Measurements from ENCODE around the gene TLX2.

Gene TLX2

DNA sequence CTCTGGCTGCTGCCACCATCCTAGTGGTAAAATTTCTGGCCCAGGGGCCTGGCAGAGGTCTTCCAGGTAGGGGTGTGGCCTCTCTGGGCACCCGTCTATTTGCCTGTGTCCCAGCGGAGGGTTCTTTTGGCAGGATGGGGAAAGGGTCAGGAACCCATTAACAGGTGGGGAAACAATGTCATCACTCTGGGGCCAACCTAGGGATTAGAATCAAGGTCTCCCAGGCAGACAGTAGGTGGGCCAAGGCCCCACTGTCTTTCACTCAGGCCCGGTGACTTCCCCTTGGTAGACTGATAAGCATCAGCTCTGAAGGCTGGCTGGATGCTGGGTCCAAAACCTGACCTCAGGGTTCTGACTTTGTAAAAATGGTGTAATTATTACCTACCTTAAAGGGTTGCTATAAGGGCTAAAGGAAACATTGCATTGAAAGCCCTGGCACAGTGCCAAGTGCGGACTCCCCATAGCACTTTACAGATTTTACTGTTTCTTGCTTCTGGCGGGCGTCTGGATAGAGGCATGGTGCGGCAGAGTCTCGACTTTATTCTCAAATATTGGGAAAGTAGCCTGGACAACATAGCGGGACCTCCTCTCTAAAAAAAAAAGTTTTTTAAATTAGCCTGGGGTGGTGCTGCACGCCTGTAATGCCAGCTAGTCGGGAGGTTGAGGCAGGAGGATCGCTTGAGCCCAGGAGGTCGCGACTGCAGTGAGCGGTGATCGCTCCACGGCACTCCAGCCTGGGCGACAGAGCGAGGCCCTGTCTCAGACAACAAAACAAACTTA, 17.1 kb upstream of the TLX2 start:
- DNase-seq = no peak

DNA sequence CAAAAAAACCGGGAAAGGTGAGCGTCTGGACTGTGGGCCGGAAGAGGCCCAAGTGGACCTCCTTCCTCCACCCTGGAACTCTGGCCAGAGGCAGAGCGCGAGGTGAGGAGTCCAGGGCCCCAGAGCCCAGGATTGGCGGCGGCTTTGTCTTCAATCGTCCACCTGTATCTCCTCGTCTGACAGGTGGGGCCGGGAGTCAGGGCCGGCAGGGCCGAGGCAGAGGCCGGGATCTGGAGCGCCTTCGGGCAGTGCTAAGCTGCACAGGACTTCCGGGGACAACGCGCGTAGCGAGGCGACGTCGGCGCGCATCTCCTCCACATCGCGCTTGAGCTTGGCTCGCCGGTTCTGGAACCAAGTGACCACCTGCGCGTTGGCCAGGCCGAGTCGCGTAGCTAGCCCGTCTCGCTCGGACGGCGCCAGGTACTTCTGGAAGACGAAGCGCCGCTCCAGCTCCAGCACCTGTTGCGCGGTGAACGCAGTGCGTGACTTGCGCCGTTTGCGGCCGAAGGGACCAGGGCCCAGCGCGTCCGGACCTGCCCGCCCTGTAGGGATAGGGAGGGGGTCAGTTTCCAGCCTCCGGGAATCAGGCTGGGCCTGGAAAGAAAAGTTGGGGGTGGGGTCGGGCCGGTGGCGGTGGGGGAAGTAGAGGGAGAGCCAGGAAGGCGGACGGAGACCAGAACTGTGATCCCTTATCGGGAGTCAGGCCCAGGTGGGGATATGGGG, 16.3 kb upstream of the TLX2 start:
- DNase-seq = no peak

DNA sequence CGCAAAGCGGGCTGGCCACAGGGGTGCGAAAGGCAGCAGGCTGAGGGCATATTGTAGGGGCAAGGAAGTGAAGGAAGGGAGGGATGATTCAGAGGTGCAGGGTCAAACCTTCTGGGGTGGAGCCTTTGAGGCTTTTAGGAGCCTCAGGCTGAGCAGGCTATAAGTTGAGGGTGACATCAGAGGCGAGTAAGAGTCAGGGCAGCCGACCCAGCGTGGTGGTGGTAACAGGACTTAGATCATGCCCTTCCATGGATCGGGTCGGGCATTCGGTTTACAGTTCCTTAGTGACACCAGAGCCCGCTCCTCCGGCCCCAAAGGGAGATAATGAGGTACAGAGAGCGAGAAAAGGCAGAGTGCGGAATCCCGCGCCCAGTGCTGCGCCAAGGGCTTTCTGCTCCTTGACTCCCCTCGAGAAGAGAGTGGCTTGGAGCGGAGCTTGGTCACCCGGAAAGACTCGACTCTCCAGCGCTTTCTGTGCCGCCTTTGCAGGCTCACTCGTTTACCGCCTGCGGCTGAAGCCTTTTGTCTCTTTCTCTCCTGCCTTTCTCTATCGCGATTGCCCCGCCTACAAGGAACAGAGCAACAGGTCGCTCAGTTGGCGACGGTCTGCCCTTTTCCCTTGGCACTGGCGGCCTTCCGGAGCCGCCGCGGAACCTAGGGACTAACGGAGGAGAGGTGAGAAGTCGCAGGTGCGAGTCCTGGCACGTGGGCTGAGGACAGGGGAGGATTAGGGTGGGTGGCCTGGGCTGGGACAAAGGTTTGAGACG, 15.6 kb upstream of the TLX2 start:
- no peak for DNase-seq

- DNase-seq = no peak
Observed at GRCh38 chr2:74499267-74499939, 14.8 kb upstream of the TLX2 start, which contains the start of gene LBX2. TSS of gene LBX2 (minus strand) at chr2:74499603. CDS start at chr2:74499537, 66 bp downstream.

GRCh38 chr2:74499940-74500577, 14.2 kb upstream of the TLX2 start:
- no peak for DNase-seq

GRCh38 chr2:74500578-74500946, 13.7 kb upstream of the TLX2 start:
- no peak for DNase-seq

DNA sequence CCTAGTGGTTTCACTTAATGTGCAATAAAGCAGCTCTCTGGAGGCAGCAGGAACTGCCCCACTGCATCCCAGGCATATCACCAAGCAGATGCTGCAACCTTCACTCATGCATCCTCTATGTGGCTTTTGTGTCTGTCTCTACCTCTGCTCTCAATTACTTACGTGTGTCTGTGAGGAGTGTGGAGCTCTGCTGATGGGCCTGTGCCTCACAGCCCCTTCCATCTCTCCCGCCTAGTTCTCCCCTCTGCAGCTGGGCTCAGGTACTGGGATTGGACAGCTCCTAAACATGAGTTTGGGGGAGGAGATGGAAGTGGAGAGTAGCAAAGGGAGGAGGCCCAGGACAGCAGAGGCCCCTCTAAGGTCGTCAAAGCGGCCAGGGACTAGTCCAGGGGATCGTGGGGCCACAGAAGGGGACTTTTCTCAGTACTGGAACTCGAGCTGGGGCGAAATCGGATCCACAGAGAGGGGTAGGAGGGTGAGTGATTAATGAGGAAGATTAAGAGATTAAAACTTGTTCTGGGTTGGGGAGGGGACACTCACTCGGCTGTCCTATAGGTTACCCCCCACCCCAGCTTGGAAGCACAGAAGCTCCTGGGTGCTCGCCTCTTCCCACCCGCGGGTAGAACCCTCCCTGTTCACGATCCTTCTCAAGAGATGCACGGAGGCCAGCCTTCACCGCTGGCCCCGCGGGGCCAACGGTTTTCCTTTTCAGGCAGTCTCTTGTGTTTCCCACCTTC, 12.7 kb upstream of the TLX2 start:
- no peak for DNase-seq

DNA sequence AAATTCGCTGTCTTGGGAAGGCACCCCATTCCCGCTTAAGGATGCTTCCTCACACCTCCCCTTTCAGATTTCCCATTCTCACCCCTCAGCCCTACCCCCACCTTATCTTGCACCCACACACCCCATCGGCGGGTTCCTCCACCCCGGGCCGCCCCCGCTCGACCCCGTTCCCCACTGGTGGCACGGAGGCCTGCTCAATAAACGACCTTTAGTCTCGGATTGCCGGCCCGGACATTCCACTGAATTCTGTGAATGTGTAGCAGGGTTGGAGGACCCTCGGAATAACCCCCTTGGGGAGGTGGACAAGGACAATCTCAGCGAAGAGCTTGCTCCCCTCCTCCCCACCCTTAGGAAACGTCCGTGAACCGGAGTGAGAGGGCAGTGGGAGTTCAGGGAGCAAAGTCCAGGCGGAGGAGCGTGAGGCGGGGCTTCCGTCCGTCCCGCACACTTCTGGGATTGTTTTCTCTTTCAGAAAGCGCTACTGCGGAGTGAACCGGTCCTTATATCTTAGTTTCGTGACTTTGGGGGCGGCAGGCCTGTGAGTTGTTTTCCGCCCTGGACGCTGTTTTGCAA, 12.0 kb upstream of the TLX2 start:
- no peak for DNase-seq

DNA sequence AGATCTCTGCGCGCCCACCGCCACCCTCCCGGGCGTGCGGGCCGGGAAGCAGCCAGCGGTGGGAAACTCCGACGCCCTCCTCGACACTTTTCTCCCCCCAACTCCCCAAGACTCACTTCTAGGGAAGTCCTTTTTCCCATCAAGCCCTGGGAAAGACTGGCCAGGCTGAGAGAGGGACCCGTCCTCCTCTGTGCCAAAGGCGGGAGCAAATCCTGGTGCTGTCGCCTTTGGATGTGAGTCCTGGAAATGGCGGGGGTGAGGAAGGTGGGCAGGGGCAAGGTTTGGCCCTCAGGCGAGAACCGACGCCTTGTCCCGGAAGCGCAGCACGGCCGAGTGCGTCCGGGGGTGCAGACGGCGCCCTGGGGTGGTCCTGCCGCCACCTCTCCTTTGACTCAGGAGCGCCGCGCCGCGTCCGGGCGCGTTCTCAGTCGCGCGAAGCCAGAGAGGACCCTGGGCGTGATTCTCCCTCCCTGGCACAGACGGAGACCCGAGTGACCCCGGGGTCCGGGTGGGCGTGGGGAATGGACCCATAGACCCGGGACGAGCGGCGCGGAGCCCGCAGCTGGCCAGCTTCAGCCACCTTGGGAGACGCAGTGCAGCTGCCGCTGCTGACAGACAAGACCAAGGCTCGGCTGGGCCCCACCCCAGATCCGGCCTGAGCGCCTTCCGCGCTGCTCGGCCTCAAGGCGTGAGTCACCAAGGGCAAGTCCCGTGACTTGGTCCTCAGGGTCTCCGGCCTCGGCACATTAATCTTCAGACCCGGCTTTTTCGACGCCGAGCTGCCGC, 11.3 kb upstream of the TLX2 start:
- DNase-seq = peak; percentile 6

DNA sequence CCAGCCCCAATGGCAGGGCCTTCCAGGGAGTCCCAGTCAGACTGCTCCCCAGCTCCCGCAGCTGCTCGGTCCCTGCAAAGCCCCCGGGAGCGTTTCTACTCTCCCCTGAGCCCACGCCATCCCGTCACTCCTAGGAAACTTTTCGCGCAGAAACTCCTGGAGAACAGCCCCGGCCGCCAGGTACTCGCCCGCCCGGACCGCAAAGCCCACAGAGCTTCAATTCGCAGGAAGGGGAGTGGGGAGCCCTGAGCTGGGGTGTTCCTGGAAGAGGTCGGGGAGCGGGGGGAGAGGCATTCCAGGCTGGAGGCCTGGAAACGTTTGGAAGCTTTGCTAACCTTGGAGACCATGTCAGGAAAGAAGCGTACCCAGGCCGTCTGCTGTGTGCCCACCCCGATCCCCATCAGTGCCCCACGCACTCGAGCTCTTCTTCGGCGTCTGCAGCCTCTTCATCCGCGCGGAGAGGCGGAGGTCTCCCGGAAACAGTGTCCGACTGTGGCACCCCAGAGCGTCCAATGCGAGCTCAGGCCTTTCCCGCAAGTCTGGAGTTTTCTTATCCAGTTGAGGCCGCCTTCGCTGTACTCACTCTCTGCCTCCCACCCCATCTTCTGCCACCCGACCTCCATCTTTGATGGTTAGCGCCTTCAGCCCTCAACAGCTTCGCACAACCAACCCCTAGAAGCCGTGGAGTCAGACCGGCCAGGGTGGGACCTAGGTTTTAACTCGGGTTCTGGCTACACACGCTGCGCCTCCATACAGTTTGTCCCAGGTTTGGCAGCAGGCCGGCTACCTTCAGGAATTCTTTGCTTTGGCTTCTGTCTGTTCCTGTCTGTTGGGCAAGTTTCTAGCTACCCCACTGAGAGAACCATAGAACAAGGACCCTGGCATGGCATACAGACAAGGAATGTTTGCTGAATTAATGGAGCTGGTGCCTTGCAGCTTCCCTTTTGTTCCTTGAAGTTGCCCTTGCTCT, 10.5 kb upstream of the TLX2 start:
- no peak for DNase-seq

GRCh38 chr2:74504591-74504990, 9.7 kb upstream of the TLX2 start:
- DNase-seq = no peak

- no peak for DNase-seq
Observed at GRCh38 chr2:74505448-74506246, 8.6 kb upstream of the TLX2 start.

DNA sequence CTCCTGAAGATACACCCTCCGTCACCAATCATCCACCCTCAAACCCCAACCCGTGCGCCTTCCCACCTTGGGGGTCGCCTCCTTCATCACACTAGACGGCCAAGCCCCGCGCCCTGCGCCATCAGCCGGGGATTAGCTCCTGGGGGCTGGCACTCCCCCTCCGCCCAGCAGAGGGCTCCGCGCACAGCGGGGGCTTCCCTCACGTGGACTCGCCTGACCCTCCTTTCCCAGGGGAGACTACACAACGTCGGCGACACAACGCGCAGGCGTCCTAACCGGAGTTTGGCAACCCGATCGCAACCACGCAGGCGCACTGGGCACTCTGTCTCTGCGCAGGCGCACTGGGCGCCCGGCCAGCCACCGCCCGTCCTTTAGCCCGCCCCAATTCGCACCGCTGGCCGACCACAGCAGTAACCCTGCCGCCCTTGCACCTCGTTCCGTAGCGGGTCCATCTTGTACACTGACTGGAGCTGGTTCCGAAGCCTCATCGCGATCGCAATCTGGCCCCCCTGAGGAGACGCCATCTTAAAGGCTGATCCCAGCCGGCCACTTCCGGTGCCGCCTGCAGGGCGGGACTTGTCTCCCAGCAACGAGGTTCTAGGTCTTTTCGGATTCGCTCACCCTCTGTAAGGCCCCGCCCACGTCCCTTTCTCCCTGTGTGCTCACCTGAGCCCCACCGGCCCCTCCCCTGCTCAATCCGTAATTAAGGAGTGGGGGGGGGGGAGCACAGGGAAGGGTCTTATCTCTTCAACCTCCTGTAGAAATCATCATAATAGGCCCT, 6.9 kb upstream of the TLX2 start, which contains the start of gene PCGF1:
Gene PCGF1 (minus strand): TSS at position 551 of the 781 bp plus-strand sequence. CDS start 27 bp downstream, at position 524.
- peak; percentile 94 for DNase-seq

DNA sequence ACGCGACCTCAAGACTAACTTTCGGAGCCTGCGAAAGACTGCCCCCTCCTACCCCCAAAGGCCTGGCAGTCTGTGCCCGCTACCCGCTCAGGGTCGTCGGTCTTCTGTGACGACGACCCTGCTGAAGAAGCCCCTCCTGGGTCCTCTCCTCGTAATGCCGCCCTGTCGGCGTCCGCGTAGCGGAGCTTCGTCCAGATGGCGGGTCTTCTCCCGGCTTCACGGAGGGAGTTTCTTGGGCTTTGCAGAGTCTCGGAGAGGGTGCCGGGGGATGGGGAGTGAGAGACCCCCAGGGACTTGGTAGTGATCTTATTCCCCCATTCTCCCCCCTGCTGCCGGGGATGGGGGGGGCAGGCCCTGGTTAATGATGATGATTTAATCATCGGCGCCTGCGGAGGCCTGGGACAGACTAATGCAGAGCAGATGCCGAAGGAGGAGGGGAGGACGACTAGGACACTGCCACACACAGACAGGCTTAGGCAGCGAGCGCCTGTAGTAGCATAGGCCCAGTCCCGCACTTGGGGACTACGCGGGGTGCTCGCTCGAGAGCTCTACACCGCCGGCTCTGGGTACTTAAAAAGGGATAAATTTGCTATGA, 6.2 kb upstream of the TLX2 start:
- DNase-seq = peak; percentile 26

- no peak for DNase-seq
Observed at GRCh38 chr2:74510272-74510671, 4.0 kb upstream of the TLX2 start.

- DNase-seq = no peak
Observed at GRCh38 chr2:74511104-74511989, 2.9 kb upstream of the TLX2 start.

All from effector CD8-positive, alpha-beta T cell (primary cell).